HL-60 (cell line): ENCODE data around the gene TNNT2.
A peak's percentile ranks its signal among the peaks of the same experiment; 100 is the strongest.

Experiments
- GABPA ChIP-seq: IDR thresholded peaks from 2 replicates; pipeline ENCODE4 v1.6.1; 2012; ENCODE audit warnings: low read depth
- POLR2AphosphoS5 ChIP-seq: IDR thresholded peaks from 2 replicates; pipeline ENCODE4 v1.6.1; 2012; ENCODE audit warnings: low read depth
- SPI1 ChIP-seq: IDR thresholded peaks from 2 replicates; pipeline ENCODE4 v1.6.1; 2012; ENCODE audit warnings: low read depth, mild to moderate bottlenecking, borderline replicate concordance
- TF ChIP-seq, protein P1 (sequence below): IDR thresholded peaks from one replicate; pipeline ENCODE4 v1.5.1; 2011; ENCODE audit warnings: low read length, control low read depth, inconsistent platforms; ENCODE audit not compliant: insufficient read depth
- TF ChIP-seq, protein P2 (sequence below): IDR thresholded peaks from 2 replicates; pipeline ENCODE4 v1.6.1; 2012; ENCODE audit warnings: low read depth; ENCODE audit not compliant: insufficient replicate concordance

DNA sequence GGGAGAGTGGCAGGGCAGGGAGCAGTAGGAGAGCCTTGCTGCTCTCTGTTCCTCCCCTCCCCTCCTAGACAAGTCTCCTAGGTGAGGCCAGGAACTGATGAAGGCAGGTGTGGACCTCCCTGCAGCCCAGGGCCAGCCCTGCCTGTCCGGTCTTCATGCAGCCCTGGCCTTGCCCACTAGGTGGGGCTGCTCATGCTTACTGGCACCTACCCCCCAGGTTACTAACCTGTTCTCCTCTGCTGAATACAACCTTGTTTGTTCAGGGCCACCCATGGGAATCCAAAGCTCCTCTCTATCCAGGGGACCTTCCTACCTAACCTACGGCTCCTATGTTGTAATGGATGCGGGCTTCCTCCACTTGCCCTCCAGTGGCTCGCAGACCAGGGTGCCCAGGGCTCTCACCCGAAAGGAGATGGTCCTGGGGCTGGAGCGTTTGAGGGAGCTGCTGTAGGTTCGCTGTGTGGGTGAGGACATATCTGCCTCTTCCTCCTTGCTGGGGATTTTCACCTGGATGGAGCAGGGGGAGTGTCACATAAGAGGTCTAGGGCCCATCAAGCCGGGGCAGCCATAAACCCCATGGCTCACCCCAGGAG is 7.9 kb upstream of the TNNT2 start:
- TF ChIP-seq, protein P1, sequence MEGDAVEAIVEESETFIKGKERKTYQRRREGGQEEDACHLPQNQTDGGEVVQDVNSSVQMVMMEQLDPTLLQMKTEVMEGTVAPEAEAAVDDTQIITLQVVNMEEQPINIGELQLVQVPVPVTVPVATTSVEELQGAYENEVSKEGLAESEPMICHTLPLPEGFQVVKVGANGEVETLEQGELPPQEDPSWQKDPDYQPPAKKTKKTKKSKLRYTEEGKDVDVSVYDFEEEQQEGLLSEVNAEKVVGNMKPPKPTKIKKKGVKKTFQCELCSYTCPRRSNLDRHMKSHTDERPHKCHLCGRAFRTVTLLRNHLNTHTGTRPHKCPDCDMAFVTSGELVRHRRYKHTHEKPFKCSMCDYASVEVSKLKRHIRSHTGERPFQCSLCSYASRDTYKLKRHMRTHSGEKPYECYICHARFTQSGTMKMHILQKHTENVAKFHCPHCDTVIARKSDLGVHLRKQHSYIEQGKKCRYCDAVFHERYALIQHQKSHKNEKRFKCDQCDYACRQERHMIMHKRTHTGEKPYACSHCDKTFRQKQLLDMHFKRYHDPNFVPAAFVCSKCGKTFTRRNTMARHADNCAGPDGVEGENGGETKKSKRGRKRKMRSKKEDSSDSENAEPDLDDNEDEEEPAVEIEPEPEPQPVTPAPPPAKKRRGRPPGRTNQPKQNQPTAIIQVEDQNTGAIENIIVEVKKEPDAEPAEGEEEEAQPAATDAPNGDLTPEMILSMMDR: peak; percentile 85
- TF ChIP-seq, protein P2, sequence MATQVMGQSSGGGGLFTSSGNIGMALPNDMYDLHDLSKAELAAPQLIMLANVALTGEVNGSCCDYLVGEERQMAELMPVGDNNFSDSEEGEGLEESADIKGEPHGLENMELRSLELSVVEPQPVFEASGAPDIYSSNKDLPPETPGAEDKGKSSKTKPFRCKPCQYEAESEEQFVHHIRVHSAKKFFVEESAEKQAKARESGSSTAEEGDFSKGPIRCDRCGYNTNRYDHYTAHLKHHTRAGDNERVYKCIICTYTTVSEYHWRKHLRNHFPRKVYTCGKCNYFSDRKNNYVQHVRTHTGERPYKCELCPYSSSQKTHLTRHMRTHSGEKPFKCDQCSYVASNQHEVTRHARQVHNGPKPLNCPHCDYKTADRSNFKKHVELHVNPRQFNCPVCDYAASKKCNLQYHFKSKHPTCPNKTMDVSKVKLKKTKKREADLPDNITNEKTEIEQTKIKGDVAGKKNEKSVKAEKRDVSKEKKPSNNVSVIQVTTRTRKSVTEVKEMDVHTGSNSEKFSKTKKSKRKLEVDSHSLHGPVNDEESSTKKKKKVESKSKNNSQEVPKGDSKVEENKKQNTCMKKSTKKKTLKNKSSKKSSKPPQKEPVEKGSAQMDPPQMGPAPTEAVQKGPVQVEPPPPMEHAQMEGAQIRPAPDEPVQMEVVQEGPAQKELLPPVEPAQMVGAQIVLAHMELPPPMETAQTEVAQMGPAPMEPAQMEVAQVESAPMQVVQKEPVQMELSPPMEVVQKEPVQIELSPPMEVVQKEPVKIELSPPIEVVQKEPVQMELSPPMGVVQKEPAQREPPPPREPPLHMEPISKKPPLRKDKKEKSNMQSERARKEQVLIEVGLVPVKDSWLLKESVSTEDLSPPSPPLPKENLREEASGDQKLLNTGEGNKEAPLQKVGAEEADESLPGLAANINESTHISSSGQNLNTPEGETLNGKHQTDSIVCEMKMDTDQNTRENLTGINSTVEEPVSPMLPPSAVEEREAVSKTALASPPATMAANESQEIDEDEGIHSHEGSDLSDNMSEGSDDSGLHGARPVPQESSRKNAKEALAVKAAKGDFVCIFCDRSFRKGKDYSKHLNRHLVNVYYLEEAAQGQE: no peak
- no peak for TF ChIP-seq POLR2AphosphoS5
- TF ChIP-seq SPI1: no peak
- TF ChIP-seq GABPA: no peak
